HUDEP-2 (cell line): ENCODE data around the gene SHOC2.

Source experiments
- DNase-seq, 76 experiments: peaks; one replicate each; lab custom pipeline; 2025; ENCODE audit not compliant: unreplicated experiment in 76 of 76; lab: John Stamatoyannopoulos, UW

Gene SHOC2

DNA sequence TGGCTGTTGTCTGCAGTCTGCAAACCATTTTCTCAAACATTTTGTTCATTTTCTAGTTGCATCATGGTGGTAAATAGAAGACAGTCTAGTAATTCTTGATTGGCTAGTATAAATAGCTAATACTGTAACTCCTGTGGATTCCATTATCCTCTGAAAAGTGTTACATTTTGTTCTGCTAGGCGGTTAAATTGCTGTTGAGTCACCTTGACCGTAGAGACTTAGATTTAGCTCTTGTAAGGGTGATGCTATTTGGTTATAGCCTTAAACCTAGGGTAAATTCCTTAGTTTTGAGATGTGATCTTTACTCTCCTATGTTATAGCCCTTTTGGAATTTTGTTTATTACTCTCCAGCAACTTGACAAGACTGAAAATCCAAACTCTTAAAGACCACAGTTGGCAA is 58.8 kb downstream of the SHOC2 start:
- DNase-seq: no peak

DNA sequence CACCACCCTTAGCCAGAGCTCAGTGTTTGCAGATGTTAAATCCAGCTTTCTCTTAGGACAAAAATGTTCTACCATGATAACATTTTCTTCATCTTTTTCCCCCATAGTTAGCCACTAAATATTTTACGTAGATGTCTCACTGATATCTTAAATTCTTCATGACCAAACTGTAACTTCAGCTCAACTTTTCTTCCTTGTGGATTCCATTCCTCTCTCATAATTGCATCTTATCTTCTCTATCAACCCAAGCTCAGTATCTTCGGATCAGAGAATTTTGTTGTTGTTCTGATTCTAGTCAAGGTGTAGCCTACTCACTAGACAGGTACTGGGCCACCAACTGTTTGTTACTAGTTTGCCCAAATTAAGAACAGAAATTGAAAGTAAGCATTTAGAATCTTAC is 60.2 kb downstream of the SHOC2 start:
- no peak for DNase-seq

DNA sequence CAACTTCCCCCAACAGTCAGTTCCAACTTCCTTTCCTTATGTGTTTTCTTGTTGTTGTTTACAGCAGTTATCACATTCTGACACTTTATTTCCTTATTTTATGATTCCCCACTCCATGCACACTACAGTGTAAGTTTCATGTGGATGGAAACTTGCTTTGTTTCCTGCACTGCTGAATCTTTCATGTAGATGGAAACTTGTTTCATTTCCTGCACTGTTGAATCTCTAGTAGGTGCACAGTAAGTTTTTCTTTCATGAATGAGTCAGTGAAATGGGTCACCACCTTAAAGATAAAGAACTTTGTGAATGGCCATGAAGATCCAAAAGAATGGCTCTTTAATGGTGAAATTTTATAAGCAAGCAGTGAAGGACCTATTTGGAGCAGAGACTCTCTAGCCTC is 61.4 kb downstream of the SHOC2 start:
- DNase-seq: no peak

DNA sequence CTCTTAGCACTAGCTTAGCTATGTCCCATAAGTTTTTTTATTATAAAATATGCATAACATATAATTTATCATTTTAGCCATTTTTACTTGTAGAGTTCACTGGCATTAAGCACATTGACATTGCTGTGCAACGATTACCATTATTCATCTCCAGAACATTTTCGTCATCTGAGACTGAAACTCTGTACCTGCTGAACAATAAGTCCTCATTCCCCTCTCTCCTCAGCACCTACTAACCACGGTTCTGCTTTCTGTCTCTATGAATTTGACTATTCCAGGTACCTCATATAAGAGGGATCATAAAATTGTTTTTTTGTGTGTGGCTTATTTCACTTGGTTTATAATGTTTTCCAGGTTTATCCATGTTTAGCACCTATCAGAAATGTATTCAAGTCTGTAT is 64.1 kb downstream of the SHOC2 start:
- DNase-seq: no peak

DNA sequence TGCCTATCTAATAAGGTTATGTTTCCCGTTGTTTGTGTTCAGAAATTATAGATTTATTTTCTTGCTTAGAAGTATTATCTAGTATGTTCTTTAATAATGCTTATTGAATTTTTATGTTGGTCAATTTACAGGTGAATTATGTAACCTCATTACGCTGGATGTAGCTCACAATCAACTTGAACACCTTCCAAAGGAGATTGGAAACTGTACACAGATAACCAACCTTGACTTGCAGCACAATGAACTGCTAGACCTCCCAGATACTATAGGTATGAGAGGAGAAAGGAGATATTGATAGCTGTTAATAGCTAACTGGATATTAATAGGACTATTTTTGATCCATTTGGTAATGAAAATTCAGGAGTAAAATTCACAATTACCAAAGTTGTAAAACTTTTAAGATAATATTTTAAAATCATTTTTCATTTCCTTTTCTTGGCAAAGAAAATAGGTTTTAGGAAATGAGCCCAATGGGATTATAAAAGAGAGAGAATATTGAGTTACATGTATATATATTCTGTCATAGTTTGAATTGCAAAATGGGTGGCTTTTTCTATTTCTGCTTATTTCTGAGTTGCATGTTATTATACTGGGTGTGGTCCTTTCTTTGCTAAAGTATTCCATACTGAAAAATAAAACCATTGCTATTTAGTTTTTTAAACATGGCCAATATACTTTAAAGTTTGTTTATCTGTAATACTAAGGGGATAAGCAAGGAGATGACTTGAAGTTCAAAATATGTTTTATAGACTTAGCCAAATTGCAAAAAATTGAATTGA is 66.3 kb downstream of the SHOC2 start:
- DNase-seq: no peak

DNA sequence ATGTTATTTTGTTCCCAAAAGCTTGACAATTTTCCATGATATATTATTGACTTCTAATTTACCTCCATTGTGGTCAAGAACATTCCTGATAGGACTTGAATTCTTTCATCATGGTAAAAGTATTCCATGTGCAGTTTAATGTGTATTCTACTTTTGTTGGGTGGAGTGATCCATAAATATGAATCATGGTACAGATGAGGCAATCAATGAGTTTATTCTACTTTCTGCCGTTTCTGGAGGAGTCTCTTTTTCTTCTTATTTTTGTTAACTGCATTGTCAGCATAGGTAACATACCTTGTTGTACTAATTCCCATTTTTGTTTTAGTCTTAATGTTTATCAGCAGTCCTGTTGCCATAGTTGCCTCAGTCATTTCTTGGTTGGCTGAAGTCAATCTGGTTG is 69.6 kb downstream of the SHOC2 start:
- DNase-seq: no peak

DNA sequence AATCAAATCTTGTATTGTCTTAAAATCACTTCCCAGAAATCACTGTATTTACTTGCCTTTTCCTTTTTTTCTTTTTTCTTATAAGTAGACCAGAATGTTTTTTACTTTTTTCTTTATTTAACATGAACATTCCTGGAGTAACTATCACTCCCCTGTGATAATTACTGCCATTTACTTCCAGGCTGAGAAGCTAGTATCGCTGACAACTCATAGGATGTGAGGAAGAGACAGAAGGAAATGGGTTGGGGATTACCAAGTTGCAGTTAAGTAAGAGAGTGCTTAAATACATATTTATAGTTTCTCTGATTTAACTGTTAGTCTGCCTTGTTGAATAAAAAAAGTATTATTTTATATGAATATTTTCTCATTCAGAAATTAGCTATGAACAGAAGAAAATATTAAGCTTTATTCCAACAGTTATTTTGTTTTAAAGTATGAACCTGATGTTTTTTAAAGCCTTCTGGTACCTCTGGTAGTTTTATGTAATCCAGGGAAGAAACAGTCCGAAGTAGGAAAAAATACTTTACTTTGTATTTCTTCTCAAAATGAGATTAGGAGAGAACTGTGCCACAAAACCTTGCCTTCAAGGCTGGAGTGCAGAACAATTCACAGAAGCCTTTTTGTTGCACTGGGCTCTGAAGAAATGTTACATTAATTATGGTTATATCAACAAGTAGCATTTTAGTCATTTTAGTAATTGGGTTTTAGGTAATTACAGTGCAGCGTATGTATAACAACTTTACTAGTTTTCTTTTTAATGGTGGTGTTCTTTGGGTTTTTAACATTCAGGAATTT is 72.8 kb downstream of the SHOC2 start:
- DNase-seq: no peak

DNA sequence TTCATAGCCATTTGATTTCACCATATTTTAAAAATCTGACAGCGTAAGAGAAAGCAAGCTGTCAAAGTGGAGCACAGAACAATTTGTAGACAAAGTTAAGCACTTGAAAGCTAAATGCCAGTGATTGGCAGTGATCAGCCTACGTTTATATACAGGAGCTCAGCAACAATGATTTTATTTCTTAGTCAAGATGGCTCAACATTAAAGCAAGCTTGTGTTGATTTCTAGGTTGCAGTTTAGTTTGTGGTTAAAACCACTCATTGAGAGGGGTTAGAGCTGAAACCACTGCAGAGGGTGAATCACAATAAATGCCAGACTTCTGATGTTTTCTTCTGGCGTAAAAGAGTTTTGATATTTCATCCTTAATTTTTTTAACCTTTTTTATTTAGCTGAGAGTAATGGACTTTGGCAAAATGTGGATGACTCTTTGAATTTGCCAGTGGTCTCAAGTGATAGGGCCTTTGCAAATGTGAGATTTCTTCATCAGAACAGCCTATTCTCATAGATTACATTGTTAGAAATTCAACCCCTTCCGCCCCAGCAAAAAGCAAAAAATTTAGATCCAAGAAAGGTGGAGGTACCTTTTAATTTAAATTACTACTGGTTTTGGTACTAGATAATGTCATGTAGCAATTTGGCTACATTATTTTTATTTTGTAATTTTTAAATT is 73.8 kb downstream of the SHOC2 start:
- no peak for DNase-seq

DNA sequence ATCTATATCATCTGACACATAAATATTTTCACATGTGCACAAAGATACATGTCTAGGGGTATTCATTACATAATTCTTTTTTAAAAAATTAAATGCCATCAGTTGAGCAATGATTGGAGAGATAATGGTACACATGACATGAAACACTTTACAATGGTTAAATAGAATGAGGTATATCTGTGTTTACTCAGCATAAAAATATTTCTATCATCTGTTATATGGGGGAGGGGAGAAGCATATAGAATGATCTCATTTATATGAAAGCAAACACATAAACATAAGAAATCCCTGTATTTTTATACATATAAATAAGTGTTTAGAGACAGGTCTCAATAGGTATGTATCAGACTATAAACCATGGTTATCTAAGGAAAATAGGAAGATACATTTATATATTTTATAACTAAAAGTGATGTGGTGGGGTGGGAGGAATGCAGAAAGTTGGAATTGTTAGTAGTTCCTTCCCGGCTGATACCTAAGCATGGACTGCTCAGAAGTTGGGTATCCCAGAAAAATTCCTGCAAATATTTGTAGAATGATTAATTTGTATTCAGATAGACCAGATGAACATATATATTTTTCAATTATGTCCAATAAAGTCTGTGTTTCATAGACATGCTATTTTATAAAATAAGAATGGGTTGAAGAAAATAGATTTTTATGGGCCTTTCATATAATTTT is 75.1 kb downstream of the SHOC2 start:
- DNase-seq: no peak

DNA sequence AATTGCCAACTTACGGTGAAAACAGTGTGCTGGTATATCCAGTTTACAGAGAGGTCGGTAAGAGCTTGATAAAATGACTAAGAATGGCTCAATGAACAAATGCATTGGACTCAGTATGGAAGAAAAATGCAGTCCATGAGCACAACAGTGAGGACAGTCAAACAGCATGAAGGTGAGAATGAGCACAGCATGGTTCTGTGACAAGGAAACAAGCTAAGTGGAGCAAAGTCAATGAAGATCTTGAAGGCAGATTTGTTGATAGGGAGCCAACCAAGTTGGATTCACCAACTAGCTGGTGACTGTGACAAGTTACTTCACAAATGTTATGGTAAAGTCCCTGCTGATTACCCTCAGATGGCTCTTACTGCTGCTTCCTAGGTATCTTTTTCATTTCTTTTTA is 75.9 kb downstream of the SHOC2 start:
- peak in 4 of 76 experiments; percentile 0 to 18 (median 9) for DNase-seq

DNA sequence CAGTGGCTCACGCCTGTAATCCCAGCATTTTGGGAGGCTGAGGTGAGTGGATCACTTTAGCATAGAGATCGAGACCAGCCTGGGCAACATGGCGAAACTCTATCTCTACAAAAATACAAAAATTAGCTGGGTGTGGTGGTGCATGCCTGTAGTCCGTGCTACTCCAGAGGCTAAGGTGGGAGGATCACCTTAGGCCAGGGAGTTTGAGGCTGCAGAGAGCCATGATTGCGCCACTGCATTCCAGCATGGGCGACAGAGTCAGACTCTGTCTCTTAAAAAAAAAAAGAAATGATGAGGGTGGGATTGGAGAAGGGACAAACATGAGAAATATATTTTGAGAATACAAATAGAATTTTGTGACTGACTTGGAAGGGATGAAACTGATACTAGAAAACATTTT is 76.9 kb downstream of the SHOC2 start:
- DNase-seq: no peak

DNA sequence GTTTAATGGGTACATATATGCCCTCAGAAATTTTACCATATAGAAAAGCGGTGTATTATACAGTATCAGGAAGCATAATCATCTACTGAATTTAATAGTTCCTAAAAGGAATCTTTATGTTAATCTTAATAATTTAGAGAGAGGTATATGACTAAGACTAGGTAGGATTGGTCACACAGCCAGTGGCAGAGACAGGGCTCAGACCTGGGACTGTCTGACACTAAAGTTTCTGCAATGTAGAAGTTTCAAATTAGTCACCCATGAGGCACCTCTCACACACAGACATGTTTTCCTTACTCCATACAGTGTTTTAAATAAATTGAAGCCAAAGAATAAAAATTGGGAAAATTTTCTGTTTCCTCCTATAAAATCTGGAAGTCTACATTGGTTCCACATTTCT is 84.6 kb downstream of the SHOC2 start:
- DNase-seq: no peak

DNA sequence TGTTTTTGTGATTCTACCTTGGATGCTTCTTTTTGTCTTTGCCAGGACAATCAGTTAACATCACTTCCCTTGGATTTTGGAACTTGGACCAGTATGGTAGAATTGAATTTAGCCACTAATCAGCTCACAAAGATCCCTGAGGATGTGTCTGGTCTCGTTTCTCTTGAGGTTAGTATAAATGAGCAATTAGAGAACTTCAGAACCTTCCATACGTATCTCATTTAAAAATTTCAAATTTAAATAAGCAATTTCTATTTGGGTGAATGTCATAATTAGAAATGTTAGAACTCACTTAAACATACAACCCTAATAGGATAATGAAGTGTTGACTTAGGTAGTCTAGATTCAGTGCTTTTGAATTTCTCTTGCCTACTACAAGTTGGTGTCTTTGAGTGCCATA is 88.1 kb downstream of the SHOC2 start:
- DNase-seq: no peak

DNA sequence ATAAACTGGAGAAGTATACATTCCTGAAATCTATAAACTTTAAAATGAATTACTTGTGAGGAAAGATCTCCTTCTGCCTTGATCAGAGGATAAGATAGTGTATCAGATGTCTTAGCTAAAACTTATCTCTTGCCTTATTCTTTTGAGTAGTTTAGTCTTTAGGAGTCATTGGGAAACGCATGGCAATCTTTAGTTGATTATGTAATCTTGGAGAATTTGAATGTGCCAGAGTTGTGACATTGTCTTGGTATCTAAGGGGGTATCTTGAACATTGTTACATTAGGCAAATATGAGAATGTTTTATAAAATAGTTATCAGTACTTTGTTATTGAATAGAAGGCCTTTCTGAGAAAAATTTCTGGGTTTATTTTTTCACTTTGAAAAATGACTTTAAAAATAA is 95.8 kb downstream of the SHOC2 start:
- no peak for DNase-seq

DNA sequence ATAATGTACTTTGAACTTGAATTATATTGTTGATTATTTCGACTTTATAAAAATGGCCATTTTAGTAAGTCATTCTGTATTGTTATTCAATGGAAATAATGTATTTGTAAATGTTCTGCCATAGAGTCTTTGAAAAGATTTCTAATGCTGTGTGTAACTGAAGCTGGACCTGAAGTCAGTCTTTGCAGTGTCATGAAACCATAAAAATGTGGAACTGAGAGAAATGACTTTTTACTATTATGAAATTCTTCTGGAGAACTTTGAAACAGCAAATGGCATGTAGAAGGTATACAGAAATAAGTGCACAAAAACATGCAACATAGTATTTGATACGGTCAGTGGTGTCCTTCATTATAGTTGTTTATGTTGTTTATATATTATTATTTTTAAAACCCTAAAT is 97.7 kb downstream of the SHOC2 start:
- DNase-seq: no peak

DNA sequence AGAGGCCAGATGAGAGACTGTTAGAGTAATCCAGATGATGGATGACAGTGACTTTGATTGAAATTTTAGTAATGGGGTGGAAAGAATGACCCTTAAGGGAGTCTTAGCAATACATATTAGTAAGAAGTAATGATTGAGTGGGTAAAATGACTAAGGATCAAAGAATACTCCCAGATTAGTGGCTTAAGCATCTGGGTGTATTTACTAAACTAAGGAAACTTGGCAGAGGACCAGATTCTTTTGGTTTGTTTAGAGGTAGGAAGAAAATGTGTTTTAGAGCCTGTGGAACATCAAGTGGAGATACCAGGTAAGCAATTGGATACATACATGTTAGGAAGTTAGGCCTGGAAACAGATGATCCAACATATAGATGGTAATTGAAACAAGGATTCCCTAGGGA is 98.6 kb downstream of the SHOC2 start:
- no peak for DNase-seq

DNA sequence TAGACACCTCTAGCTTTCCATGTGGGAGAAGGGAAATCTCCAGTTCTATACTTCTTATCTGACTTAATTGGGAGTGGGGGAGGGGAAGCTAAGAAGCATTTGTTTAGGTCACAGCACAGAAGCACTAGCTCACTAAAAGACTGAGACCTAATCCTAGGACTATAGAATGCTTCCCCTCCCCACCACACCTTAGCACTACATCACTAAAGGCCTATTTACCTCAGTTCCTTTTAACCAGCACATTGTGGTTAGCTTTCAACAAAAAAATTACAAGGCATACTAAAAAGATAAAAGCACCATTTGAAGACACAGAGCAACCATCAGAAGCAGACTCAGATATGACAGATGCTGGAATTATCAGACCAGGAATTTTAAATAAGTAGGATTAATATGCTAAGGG is 103.7 kb downstream of the SHOC2 start:
- no peak for DNase-seq

DNA sequence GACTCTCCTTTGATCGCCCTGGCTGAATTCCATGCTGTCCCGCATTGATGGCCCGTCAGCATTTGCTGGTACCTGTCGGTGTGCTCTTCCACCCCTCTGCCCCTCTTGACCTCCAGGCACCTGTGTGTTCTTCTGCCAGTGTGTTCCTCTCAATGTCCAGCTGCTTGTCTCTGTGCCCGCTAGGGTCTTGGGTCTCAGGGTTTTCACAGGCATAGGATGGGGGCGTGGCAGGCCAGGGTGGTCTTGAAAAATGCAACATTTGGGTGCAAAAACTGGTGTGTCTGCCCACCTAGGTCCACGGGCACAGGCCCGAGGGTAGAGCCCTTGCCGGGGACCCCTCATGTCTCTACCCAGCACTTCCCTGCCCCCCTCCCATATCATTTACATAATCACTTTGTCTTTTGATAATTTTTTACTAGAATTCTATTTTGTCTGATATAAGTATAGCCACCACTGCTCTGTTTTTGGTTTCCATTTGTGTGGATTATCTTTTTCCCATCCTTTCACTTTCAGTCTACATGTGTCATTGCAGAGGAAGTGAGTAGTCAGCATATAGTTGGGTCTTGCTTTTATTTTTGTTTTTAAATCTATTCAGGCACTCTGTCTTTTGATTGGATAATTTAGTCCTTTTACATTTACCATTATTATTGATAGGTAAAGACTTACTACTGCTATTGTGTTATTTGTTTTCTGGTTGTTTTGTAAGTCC is 110.8 kb downstream of the SHOC2 start:
- DNase-seq: no peak

DNA sequence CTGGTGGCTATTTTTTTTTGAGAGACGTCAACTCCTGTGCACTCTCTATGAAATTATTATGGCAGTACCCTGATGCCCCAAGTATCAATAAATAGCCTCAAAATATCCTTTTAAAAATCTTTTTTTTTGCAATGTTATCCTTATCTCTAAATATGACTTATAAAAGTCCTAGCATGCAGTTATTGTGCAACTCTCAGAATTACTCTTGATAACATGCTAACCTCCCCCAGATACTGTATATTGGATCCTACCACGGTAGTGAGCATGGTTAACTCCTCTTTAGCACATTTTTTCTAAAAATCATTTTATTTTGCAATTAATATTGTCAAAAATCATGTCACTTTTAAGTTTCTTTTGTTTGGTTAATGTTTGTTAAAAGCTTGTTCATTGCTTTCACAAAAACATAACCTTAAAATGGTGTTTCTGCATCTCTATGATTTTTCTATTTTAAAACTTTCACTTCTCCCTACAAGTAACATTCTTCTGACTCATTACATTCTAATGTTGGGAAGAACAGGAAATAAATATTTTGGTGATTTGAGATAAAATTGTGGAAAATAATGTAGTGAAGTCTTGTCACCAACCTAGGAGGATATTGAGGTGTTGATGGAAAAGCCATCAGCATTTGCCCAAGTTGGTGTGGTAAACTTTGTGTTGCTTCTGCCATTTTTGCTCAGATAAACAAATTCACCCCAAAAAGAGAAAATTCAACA is 115.3 kb downstream of the SHOC2 start:
- DNase-seq: no peak

DNA sequence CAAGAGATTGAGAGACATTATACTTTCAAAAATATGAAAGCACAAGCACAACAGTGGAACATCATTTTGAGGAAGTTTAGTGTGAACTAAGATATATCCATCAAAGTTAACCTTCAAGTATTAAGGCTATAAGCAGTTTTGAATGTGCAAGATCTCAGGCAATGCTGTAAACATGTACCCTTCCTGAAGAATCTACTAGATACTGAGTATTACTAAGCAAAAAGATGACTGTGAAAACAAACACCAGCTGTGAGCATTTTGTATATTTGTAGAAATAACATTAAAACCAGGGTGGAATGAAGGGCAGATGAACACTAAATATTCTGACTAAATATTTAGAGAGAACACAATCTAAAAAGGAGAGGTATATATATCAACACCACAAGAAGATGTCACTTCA is 116.1 kb downstream of the SHOC2 start:
- DNase-seq: no peak
